ENCODE results near the gene FAM20C. TPM values are rescaled to one million over a fixed set of nuclear protein-coding genes. Genes with fewer than 3 reads are reported as not detected.

FAM20C gene
- total RNA-seq, 1 experiment from 2014 or later = 132 TPM

GRCh38 chr7:159370-160270 lies 32.8 kb upstream of the FAM20C start:
- no peak for DNase-seq (ENCODE audit: low spot score)

GRCh38 chr7:160958-161725 lies 31.2 kb upstream of the FAM20C start:
- DNase-seq (ENCODE audit: low spot score) = no peak

- no peak for DNase-seq (ENCODE audit: low spot score)
Observed at GRCh38 chr7:162632-163297, 29.6 kb upstream of the FAM20C start.

- DNase-seq (ENCODE audit: low spot score) = no peak
Observed at GRCh38 chr7:163298-163695, 29.1 kb upstream of the FAM20C start.

GRCh38 chr7:163971-164881 lies 28.1 kb upstream of the FAM20C start:
- no peak for DNase-seq (ENCODE audit: low spot score)

- no peak for DNase-seq (ENCODE audit: low spot score)
Observed at GRCh38 chr7:164882-165660, 27.3 kb upstream of the FAM20C start.

GRCh38 chr7:165661-166337 lies 26.6 kb upstream of the FAM20C start:
- no peak for DNase-seq (ENCODE audit: low spot score)

- DNase-seq (ENCODE audit: low spot score) = no peak
Observed at GRCh38 chr7:166338-167060, 25.9 kb upstream of the FAM20C start.

- DNase-seq (ENCODE audit: low spot score) = no peak
Observed at GRCh38 chr7:167090-167855, 25.1 kb upstream of the FAM20C start.

GRCh38 chr7:167976-168791 lies 24.2 kb upstream of the FAM20C start:
- no peak for DNase-seq (ENCODE audit: low spot score)

- DNase-seq (ENCODE audit: low spot score) = no peak
Observed at GRCh38 chr7:169276-170172, 22.8 kb upstream of the FAM20C start.

GRCh38 chr7:170551-171363 lies 21.6 kb upstream of the FAM20C start:
- DNase-seq (ENCODE audit: low spot score) = no peak

GRCh38 chr7:171364-171904 lies 20.9 kb upstream of the FAM20C start:
- DNase-seq (ENCODE audit: low spot score) = no peak

GRCh38 chr7:171912-172515 lies 20.4 kb upstream of the FAM20C start:
- no peak for DNase-seq (ENCODE audit: low spot score)

Measured in H4 (cell line).